IMR-90 (cell line): ENCODE data around the gene CBX3. TPM values are rescaled to one million over a fixed set of nuclear protein-coding genes. Genes with fewer than 3 reads are reported as not detected.

Experiments
- ATAC-seq: fragments of 200-7000 bp; cut with Tn5 transposase; 2 replicates; pipeline ENCODE4 v1.9.1; 2020; ENCODE audit warnings: low read depth, mild to moderate bottlenecking, moderate library complexity
- BruUV-seq: library from RNA; stranded (reverse); fragments of 400-500 nt; replicated peaks from 2 replicates; lab custom pipeline; 2021; lab: Mats Ljungman, UMichigan
- CTCF ChIA-PET: fragments of 300-600 bp; formaldehyde crosslinking; extraction: SDS; loops from one replicate; lab custom pipeline; 2021; ENCODE audit warnings: antibody characterized with exemption; lab: Yijun Ruan, JAX
- POLR2A ChIA-PET: fragments of 300-600 bp; sonication (Branson Sonifier 250); formaldehyde crosslinking; loops from one replicate; lab custom pipeline; 2022; ENCODE audit warnings: antibody characterized with exemption; ENCODE audit not compliant: unreplicated experiment; lab: Charles Lee
- DNase-seq: peaks from one replicate; pipeline ENCODE4 v3.0.0; 2013
- H2AFZ ChIP-seq: replicated peaks from 2 replicates; pipeline ENCODE3; 2013; ENCODE audit warnings: low read length, mild to moderate bottlenecking; ENCODE audit not compliant: poor library complexity
- H2AK5ac ChIP-seq: 2 replicates; pipeline ENCODE4 v1.6.1; 2013; ENCODE audit warnings: low read depth, low read length, inconsistent platforms
- H2AK9ac ChIP-seq: replicated peaks from 2 replicates; pipeline ENCODE3; 2013; ENCODE audit warnings: mild to moderate bottlenecking, low read depth, low read length, moderate library complexity; ENCODE audit not compliant: poor library complexity
- H2BK120ac ChIP-seq: 2 replicates; pipeline ENCODE4 v1.6.1; 2013; ENCODE audit warnings: low read depth, low read length, inconsistent platforms
- H2BK15ac ChIP-seq: 3 replicates; pipeline ENCODE4 v1.6.1; 2013; ENCODE audit warnings: low read depth, low read length, inconsistent platforms
- H2BK20ac ChIP-seq: 2 replicates; pipeline ENCODE4 v1.6.1; 2013; ENCODE audit warnings: low read depth, mild to moderate bottlenecking, inconsistent platforms, low read length, moderate library complexity
- H2BK5ac ChIP-seq: 2 replicates; pipeline ENCODE4 v1.6.1; 2013; ENCODE audit warnings: mild to moderate bottlenecking, low read depth, low read length, inconsistent platforms; ENCODE audit not compliant: poor library complexity, severe bottlenecking
- H3K14ac ChIP-seq: replicated peaks from 2 replicates; pipeline ENCODE4 v1.6.1; 2013; ENCODE audit warnings: low read depth, low read length, inconsistent platforms
- H3K18ac ChIP-seq: 2 replicates; pipeline ENCODE4 v1.6.1; 2013; ENCODE audit warnings: low read depth, low read length, control low read depth
- H3K23ac ChIP-seq: 2 replicates; pipeline ENCODE4 v1.6.1; 2013; ENCODE audit warnings: low read depth, low read length, inconsistent platforms
- H3K27ac ChIP-seq: 2 replicates; pipeline ENCODE4 v1.5.1; 2013; ENCODE audit warnings: mild to moderate bottlenecking, control low read depth, low read length; ENCODE audit not compliant: insufficient read depth
- H3K27me3 ChIP-seq: 2 replicates; pipeline ENCODE4 v1.6.1; 2013; ENCODE audit warnings: low read length; ENCODE audit not compliant: control insufficient read depth, insufficient read depth
- H3K36me3 ChIP-seq: 2 replicates; pipeline ENCODE4 v1.6.1; 2013; ENCODE audit warnings: low read length, mixed read lengths; ENCODE audit not compliant: control insufficient read depth, insufficient read depth
- H3K4ac ChIP-seq: 2 replicates; pipeline ENCODE4 v1.6.1; 2013; ENCODE audit warnings: low read depth, low read length, inconsistent platforms
- H3K4me1 ChIP-seq: 2 replicates; pipeline ENCODE4 v1.6.1; 2013; ENCODE audit warnings: low read length, mixed read lengths; ENCODE audit not compliant: control insufficient read depth, insufficient read depth
- H3K4me2 ChIP-seq: 2 replicates; pipeline ENCODE4 v1.6.1; 2013; ENCODE audit warnings: low read depth, mild to moderate bottlenecking, control low read depth, low read length, moderate library complexity
- H3K4me3 ChIP-seq: 2 replicates; pipeline ENCODE4 v1.5.1; 2013; ENCODE audit warnings: low read depth, mild to moderate bottlenecking, control low read depth, low read length, moderate library complexity; ENCODE audit not compliant: insufficient read depth
- H3K56ac ChIP-seq: 2 replicates; pipeline ENCODE4 v1.6.1; 2013; ENCODE audit warnings: low read length, inconsistent platforms; ENCODE audit not compliant: insufficient read depth; ENCODE audit errors: extremely low read depth
- H3K79me1 ChIP-seq, 2 experiments: 2 replicates each; pipeline ENCODE4 v1.6.1; 2013; ENCODE audit warnings: low read length in 2 of 2, inconsistent platforms in 1 of 2, low read depth in 1 of 2
- H3K9ac ChIP-seq: 2 replicates; pipeline ENCODE4 v1.6.1; 2013; ENCODE audit warnings: low read depth, low read length, control low read depth
- H3K9me1 ChIP-seq: 2 replicates; pipeline ENCODE4 v1.6.1; 2013; ENCODE audit warnings: low read length, inconsistent platforms; ENCODE audit not compliant: insufficient read depth
- H3K9me3 ChIP-seq: 2 replicates; pipeline ENCODE4 v1.6.1; 2013; ENCODE audit warnings: low read length; ENCODE audit not compliant: control insufficient read depth, insufficient read depth
- H4K20me1 ChIP-seq: 2 replicates; pipeline ENCODE4 v1.6.1; 2013; ENCODE audit warnings: low read length, inconsistent platforms; ENCODE audit not compliant: insufficient read depth
- H4K5ac ChIP-seq: 2 replicates; pipeline ENCODE4 v1.6.1; 2013; ENCODE audit warnings: mild to moderate bottlenecking, low read depth, low read length, control low read depth
- H4K8ac ChIP-seq, 2 experiments: 2 replicates each; pipeline ENCODE4 v1.6.1; 2013; ENCODE audit warnings: low read depth in 2 of 2, low read length in 2 of 2, control low read depth in 1 of 2, inconsistent platforms in 1 of 2
- H4K91ac ChIP-seq: 2 replicates; pipeline ENCODE4 v1.6.1; 2013; ENCODE audit warnings: low read depth, low read length, inconsistent platforms; ENCODE audit not compliant: insufficient read depth
- MAFK ChIP-seq: IDR thresholded peaks from 2 replicates; pipeline ENCODE4 v1.6.1; 2012; ENCODE audit warnings: low read depth, low read length, improper control_type of control experiment
- MXI1 ChIP-seq: IDR thresholded peaks from 2 replicates; pipeline ENCODE4 v1.6.1; 2012; ENCODE audit warnings: low read depth, mild to moderate bottlenecking, low read length, moderate library complexity, borderline replicate concordance
- POLR2A ChIP-seq: IDR thresholded peaks from 2 replicates; pipeline ENCODE4 v1.6.1; 2012; ENCODE audit warnings: mild to moderate bottlenecking, low read depth, low read length
- RAD21 ChIP-seq: IDR thresholded peaks from 2 replicates; pipeline ENCODE4 v1.6.1; 2012; ENCODE audit warnings: low read length, improper control_type of control experiment
- RCOR1 ChIP-seq: IDR thresholded peaks from 2 replicates; pipeline ENCODE4 v1.6.1; 2012; ENCODE audit warnings: mild to moderate bottlenecking, low read length, improper control_type of control experiment; ENCODE audit not compliant: insufficient replicate concordance
- RFX5 ChIP-seq: IDR thresholded peaks from 2 replicates; pipeline ENCODE4 v1.8.0; 2012; ENCODE audit warnings: low read depth, mild to moderate bottlenecking, low read length, moderate library complexity
- SMC3 ChIP-seq: fragments of 150-350 bp; IDR thresholded peaks from 2 replicates; pipeline ENCODE4 v1.6.1; 2016; ENCODE audit warnings: low read depth, mild to moderate bottlenecking, antibody characterized with exemption, low read length, moderate library complexity
- USF2 ChIP-seq: fragments of 150-350 bp; IDR thresholded peaks from 2 replicates; pipeline ENCODE4 v1.6.1; 2017; ENCODE audit warnings: mild to moderate bottlenecking, antibody characterized with exemption, low read length, low read depth
- WGBS, 2 experiments: methylation state at CpG; one replicate each; pipeline versions ENCODE4 v1.1.5 to v1.1.7; 2013; ENCODE audit warnings: missing lambda C conversion rate in 2 of 2; ENCODE audit not compliant: insufficient read length in 1 of 2; ENCODE audit errors: extremely low coverage in 2 of 2; 5-methylcytosine and 5-hydroxymethylcytosine counted together
- dilution Hi-C: fragments of 300-500 bp; cut with HindIII; formaldehyde crosslinking; loops from one replicate; pipeline ENCODE4 v1.14.3; 2018; ENCODE audit warnings: low sequenced_read_pairs; ENCODE audit not compliant: unreplicated experiment
- in situ Hi-C: fragments of 300-500 bp; cut with MboI; formaldehyde crosslinking; loops from 3 replicates; pipeline ENCODE4 v1.14.3; 2019; ENCODE audit warnings: low sequenced_read_pairs, inconsistent platforms, mixed read lengths
- intact Hi-C: fragments of 100-400 bp; cut with micrococcal nuclease; formaldehyde crosslinking; loops from 2 replicates; pipeline ENCODE4 v1.10.0; 2022
- polyA plus RNA-seq, 3 experiments: library from polyadenylated mRNA; depleted of rRNA; stranded (reverse); fragments of >200 nt; gene quantifications; 2 replicates each; pipeline ENCODE4 v1.2.3, GENCODE V29; 2012; ENCODE audit warnings: low replicate concordance in 1 of 3
- total RNA-seq: library from RNA; depleted of rRNA; stranded (reverse); fragments of >200 nt; gene quantifications from 2 replicates; pipeline ENCODE4 v1.2.3, GENCODE V29; 2012
- TF ChIP-seq, protein P1 (sequence below): conservative IDR thresholded peaks from 2 replicates; pipeline ENCODE4 v1.5.1; 2012; ENCODE audit warnings: mild to moderate bottlenecking, low read depth, low read length, improper control_type of control experiment

CBX3 gene
- total and polyA plus RNA-seq, 2 of the 4 experiments (the other 2 are of a cell fraction) = 38.2 to 76.5 TPM

GRCh38 chr7:26165950-26166683, 35.4 kb upstream of the CBX3 start (continued):
- no peak for TF ChIP-seq SMC3

DNA sequence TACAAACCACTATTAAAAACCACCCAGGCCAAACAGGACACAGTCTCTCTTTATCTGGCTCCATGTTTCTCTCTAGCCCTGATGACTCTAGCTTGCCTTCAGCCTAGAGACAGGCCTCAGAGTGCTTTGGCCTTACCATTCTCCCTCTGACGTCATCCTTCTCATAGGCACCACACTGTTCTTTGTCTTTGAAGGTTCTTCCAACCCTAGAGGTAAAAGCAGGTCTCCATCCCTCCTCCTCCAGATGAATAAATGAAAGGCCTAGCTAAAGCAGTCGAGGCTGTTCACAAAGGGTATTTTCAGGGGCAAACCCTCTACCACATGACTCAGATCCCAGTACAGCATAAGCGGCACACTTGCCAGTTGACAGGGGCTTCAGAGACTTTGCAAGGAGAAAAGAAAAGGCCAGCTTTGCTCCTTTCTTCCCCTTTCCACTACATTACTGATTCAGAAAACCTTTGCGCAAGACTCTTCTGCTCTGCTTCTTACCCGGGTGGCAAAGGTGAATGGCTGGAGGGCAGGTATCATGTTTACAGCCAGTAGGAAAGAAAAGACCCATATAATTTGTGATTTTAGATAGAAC, 34.8 kb upstream of the CBX3 start:
- Histone ChIP-seq H2BK5ac (no peak overlapping the region), H3K4me2 (no peak overlapping the region), H3K9me1 (peaks cover 8% of the 10 kb centered on the region), H2AFZ (no peak overlapping the region), H3K79me1 (peaks cover 3 to 14% of the 10 kb centered on the region in 2 experiments; a peak in 2 of 4 replicates), H2BK15ac (no peak overlapping the region), H2AK9ac (no peak overlapping the region), H3K23ac (no peak overlapping the region), H3K14ac (no peak overlapping the region), H3K4ac (no peak overlapping the region), H3K56ac (no peak overlapping the region), H3K4me1 (peaks cover 3% of the 10 kb centered on the region; the same call in 1 of the 2 replicates), H4K8ac (no peak overlapping the region), H3K18ac (no peak overlapping the region), H4K5ac (no peak overlapping the region), H2BK20ac (no peak overlapping the region), H3K27me3 (no peaks in the 10 kb centered on the region), H2BK120ac (no peak overlapping the region), H3K27ac (no peak overlapping the region), H4K91ac (no peak overlapping the region), H3K9me3 (no peaks in the 10 kb centered on the region), H2AK5ac (no peak overlapping the region), H3K36me3 (no peaks in the 10 kb centered on the region), H3K9ac (no peak overlapping the region), H3K4me3 (no peak overlapping the region), H4K20me1 (no peaks in the 10 kb centered on the region)
- no peak for TF ChIP-seq POLR2A
- TF ChIP-seq RFX5 = no peak
- no peak for TF ChIP-seq RAD21
- TF ChIP-seq USF2 = no peak
- TF ChIP-seq MXI1 = no peak
- no peak for TF ChIP-seq RCOR1
- TF ChIP-seq, protein P1, sequence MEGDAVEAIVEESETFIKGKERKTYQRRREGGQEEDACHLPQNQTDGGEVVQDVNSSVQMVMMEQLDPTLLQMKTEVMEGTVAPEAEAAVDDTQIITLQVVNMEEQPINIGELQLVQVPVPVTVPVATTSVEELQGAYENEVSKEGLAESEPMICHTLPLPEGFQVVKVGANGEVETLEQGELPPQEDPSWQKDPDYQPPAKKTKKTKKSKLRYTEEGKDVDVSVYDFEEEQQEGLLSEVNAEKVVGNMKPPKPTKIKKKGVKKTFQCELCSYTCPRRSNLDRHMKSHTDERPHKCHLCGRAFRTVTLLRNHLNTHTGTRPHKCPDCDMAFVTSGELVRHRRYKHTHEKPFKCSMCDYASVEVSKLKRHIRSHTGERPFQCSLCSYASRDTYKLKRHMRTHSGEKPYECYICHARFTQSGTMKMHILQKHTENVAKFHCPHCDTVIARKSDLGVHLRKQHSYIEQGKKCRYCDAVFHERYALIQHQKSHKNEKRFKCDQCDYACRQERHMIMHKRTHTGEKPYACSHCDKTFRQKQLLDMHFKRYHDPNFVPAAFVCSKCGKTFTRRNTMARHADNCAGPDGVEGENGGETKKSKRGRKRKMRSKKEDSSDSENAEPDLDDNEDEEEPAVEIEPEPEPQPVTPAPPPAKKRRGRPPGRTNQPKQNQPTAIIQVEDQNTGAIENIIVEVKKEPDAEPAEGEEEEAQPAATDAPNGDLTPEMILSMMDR = no peak
- TF ChIP-seq MAFK = no peak
- POLR2A ChIA-PET = no interaction called here
- DNase-seq (no peak), ATAC-seq (no peak)
- in situ Hi-C loops = no loop called here
- CTCF ChIA-PET = interaction anchor here (0.6 kb wide), 2 partner anchors 32 to 56 kb away, joined by 3 to 4 read pairs; no protein-coding TSS in a partner anchor
- no TSS peak for BruUV-seq
- intact Hi-C loops = no loop called here
- 77% methylated on average over 2 of the region's 5 CpGs; no CpG with 5 or more reads in 1 of the 2 experiments for WGBS, 2 experiments
- dilution Hi-C loops = no loop called here
